Tibial nerve (tissue), 4 donors: ENCODE results near the gene TXNL4A. TPM values are rescaled to one million over a fixed set of nuclear protein-coding genes. Genes with fewer than 3 reads are reported as not detected.

Experiments
- DNase-seq, 2 donors: peaks; one replicate each; pipeline ENCODE4 v3.0.0-alpha.2; 2019; ENCODE audit warnings: low spot score in 2 of 2
- H3K27ac ChIP-seq, 4 donors: fragments of 200-600 bp; sonication (generic) in 3 of 4; one replicate each; pipeline ENCODE4 v1.5.1; 2017 to 2019; ENCODE audit warnings: mild to moderate bottlenecking in 1 of 4
- H3K27me3 ChIP-seq, 2 donors: fragments of 200-600 bp; sonication (generic) in 1 of 2; one replicate each; pipeline versions ENCODE4 v1.5.1 to v1.6.0; 2017 to 2019
- H3K36me3 ChIP-seq, 3 donors: fragments of 200-600 bp; sonication (generic); one replicate each; pipeline ENCODE4 v1.5.1; 2018 to 2019
- H3K4me1 ChIP-seq, 4 donors: fragments of 200-600 bp; sonication (generic) in 3 of 4; one replicate each; pipeline ENCODE4 v1.5.1; 2017 to 2019
- H3K4me3 ChIP-seq, 4 donors: fragments of 200-600 bp; sonication (generic) in 3 of 4; one replicate each; pipeline ENCODE4 v1.5.1; 2017 to 2019; ENCODE audit warnings: mild to moderate bottlenecking in 1 of 4, moderate library complexity in 1 of 4
- H3K9me3 ChIP-seq, 4 donors: fragments of 200-600 bp; sonication (generic) in 3 of 4; one replicate each; pipeline ENCODE4 v1.5.1; 2017 to 2019
- EP300 ChIP-seq, 2 donors: sonication (generic); formaldehyde crosslinking; IDR thresholded peaks; one replicate each; pipeline ENCODE4 v1.6.1; 2017; ENCODE audit warnings: antibody characterized with exemption in 2 of 2, mild to moderate bottlenecking in 1 of 2
- POLR2A ChIP-seq, 2 donors: fragments of 450-650 bp; IDR thresholded peaks; one replicate each; pipeline ENCODE4 v1.6.1; 2017; ENCODE audit warnings: antibody characterized with exemption in 2 of 2, mild to moderate bottlenecking in 2 of 2, moderate library complexity in 2 of 2
- WGBS, 2 donors: methylation state at CpG; one replicate each; pipeline ENCODE4 v1.1.5; 2018; 5-methylcytosine and 5-hydroxymethylcytosine counted together
- total RNA-seq, 4 donors: library from RNA; depleted of rRNA; stranded (reverse); fragments of >200 nt; gene quantifications; one replicate each; pipeline ENCODE4 v1.1.0, GENCODE V29; 2016
- TF ChIP-seq, protein P1 (sequence below), 5 experiments: fragments of 200-600 bp in 3 of 5; fragments of 450-650 bp in 2 of 5; sonication (generic) in 3 of 5; IDR thresholded peaks; one replicate each; pipeline ENCODE4 v1.5.1; 2016 to 2019; ENCODE audit warnings: antibody characterized with exemption in 5 of 5, mild to moderate bottlenecking in 3 of 5, moderate library complexity in 2 of 5

The TXNL4A gene
- total RNA-seq, 4 donors from 2014 or later, result 19.0 to 34.9 (median 32.5) TPM

DNA sequence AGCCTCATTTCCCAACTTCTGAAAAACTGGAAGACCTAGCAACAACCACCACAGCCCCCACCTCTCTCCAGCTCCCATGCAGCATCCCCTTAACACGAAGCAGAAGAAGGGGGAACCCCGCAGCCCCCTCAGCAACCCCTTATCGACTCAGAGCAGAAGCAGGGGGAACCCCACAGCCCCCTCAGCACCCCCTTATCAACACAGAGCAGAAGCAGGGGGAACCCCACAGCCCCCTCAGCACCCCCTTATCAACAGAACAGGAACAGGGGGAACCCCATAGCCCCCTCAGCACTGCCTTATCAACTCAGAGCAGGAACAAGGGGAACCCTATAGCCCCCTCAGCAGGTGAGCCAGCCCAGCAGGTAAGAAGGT is 43.6 kb downstream of the TXNL4A start:
- Histone ChIP-seq H3K4me3 (no peak overlapping the region), H3K36me3 (peaks cover 0 to 66% (median 2%) of the 10 kb centered on the region in 3 donors), H3K9me3 (no peaks in the 10 kb centered on the region), H3K27ac (peak overlapping the region; percentile 37 to 98 (median 60)), H3K4me1 (peaks cover 0 to 97% (median 55%) of the 10 kb centered on the region in 4 donors), H3K27me3 (no peaks in the 10 kb centered on the region)
- WGBS, 2 donors, result 73 to 76% methylated on average over 2 to 3 of the region's 3 CpGs
- DNase-seq, result no peak
- TF ChIP-seq POLR2A (IDR thresholded peaks at IDR 0.05) (no peak), EP300 (IDR thresholded peaks at IDR 0.05) (no peak)
- TF ChIP-seq, protein P1, sequence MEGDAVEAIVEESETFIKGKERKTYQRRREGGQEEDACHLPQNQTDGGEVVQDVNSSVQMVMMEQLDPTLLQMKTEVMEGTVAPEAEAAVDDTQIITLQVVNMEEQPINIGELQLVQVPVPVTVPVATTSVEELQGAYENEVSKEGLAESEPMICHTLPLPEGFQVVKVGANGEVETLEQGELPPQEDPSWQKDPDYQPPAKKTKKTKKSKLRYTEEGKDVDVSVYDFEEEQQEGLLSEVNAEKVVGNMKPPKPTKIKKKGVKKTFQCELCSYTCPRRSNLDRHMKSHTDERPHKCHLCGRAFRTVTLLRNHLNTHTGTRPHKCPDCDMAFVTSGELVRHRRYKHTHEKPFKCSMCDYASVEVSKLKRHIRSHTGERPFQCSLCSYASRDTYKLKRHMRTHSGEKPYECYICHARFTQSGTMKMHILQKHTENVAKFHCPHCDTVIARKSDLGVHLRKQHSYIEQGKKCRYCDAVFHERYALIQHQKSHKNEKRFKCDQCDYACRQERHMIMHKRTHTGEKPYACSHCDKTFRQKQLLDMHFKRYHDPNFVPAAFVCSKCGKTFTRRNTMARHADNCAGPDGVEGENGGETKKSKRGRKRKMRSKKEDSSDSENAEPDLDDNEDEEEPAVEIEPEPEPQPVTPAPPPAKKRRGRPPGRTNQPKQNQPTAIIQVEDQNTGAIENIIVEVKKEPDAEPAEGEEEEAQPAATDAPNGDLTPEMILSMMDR (IDR thresholded peaks at IDR 0.05), result no peak

DNA sequence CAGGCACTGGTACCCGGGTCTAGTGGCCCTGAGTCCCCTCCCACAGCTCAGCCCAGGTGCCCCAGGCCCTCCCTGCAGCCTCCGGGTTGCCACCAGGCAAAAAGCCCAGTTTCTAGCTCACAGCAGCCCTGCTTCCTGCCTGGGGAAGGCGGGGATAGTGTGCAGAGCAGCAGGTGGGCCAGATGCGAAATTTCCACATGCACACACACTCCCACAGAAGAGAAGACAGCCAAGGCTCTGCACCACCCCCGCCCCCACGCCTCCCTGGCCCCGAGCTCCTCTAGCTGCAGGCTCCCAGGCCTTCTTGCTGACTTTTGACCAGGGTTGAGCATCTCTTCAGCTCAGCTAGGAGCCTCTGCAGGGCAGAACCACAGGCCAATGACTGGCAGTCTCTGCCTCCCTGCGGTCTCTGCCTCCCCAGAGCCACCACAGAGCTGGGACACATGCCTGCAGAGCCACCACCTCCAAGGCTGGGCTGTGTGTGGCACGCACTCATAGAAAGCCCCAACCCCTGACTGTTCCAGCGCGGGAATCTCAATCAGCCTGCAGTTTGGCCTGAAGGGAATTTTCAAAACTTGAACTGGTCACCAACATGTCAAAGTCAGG is 44.1 kb downstream of the TXNL4A start:
- Histone ChIP-seq H3K27me3 (no peaks in the 10 kb centered on the region), H3K4me1 (peaks cover 0 to 97% (median 50%) of the 10 kb centered on the region in 4 donors), H3K36me3 (peaks cover 0 to 68% (median 2%) of the 10 kb centered on the region in 3 donors), H3K27ac (peak overlapping the region; percentile 37 to 98 (median 60)), H3K9me3 (no peaks in the 10 kb centered on the region), H3K4me3 (peak overlapping the region in 1 of 4 donors; percentile 19)
- WGBS, 2 donors, result 60 to 67% methylated on average over 8 to 10 of the region's 11 CpGs
- DNase-seq, result no peak
- TF ChIP-seq, protein P1 (IDR thresholded peaks at IDR 0.05), result no peak
- no peak for TF ChIP-seq EP300 (IDR thresholded peaks at IDR 0.05)
- TF ChIP-seq POLR2A (IDR thresholded peaks at IDR 0.05), result no peak

DNA sequence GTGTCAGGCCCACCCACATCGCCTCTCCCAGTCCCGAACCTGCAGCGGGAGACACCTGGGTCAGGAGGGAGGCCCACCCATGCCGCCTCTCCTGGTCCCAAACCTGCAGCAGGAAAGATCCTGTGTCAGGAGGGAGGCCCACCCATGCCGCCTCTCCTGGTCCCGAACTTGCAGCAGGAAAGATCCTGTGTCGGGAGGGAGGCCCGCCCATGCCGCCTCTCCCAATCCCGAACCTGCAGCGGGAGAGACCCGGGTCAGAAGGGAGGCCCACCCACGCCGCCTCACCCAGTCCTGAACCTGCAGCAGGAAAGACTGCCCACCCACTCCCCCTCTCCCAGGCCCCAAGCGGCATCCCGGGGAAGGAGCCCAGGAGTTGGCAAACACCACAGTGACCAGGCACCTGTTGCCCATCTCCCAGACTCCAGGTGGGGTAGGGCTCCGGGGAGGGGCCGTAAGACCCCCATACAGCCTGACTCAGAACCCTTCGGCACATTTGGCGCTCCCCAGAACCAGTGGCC is 44.7 kb downstream of the TXNL4A start:
- peaks cover 0 to 97% (median 45%) of the 10 kb centered on the region in 4 donors for H3K4me1 ChIP-seq
- 64 to 88% methylated on average over 7 to 9 of the region's 20 CpGs for WGBS, 2 donors
- no peaks in the 10 kb centered on the region for H3K27me3 ChIP-seq
- TF ChIP-seq POLR2A (IDR thresholded peaks at IDR 0.05), result no peak
- no peak for TF ChIP-seq EP300 (IDR thresholded peaks at IDR 0.05)
- TF ChIP-seq, protein P1 (IDR thresholded peaks at IDR 0.05), result no peak
- peaks cover 0 to 62% (median 2%) of the 10 kb centered on the region in 3 donors for H3K36me3 ChIP-seq
- peak overlapping the region; percentile 37 to 98 (median 53) for H3K27ac ChIP-seq
- DNase-seq, result no peak
- H3K9me3 ChIP-seq, result no peaks in the 10 kb centered on the region
- H3K4me3 ChIP-seq, result peak overlapping the region in 1 of 4 donors; percentile 19

DNA sequence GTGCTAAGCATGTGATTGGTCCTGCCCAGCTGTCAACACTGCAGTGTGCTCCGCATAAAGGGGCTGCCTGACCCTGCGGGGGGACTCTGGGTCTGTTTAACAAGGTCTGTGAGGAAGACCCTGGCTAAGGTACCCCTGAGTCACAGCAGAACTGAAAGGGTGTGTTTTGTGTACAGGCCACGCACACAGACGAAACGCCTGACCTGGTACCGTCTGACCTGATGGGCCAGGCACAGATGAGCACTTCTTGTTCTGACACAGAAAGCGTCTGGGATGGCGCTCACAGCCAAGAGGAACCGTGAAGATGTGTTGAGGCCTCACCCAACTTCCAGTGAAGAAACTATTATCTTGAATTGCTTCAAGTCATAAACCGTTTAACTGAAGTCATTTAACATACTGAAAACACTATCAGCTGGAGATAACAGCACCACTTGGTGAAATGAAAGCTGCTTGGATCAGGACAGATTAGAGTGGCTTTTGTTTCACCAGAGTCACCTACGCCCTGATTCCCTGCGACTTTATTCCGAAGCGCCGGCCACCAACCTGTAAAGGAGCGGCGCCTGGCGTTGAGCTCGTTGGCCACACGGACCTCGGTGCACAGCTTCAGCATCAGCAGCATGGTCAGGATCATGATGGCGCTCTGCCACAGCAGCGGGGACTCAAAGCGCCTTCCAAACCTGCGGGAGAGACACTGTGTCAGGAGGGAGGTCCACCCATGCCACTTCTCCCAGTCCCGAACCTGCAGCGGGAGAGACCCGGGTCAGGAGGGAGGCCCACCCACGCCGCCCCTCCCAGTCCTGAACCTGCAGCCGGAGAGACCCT is 45.4 kb downstream of the TXNL4A start:
- 70 to 83% methylated on average over 23 to 31 of the region's 31 CpGs for WGBS, 2 donors
- no peaks in the 10 kb centered on the region for H3K9me3 ChIP-seq
- H3K4me1 ChIP-seq, result peaks cover 0 to 97% (median 41%) of the 10 kb centered on the region in 4 donors
- no peak overlapping the region for H3K4me3 ChIP-seq
- peak in 1 of 2 donors; percentile 51 for TF ChIP-seq EP300 (IDR thresholded peaks at IDR 0.05)
- TF ChIP-seq, protein P1 (IDR thresholded peaks at IDR 0.05), result no peak
- TF ChIP-seq POLR2A (IDR thresholded peaks at IDR 0.05), result no peak
- no peaks in the 10 kb centered on the region for H3K27me3 ChIP-seq
- H3K36me3 ChIP-seq, result peaks cover 0 to 63% (median 2%) of the 10 kb centered on the region in 3 donors
- H3K27ac ChIP-seq, result peak overlapping the region; percentile 43 to 98 (median 76)
- DNase-seq, result no peak
